Body of pancreas (tissue), 4 donors: ENCODE data around the gene RASGRF1.

Experiments
- CTCF ChIP-seq, 7 experiments: fragments of 450-650 bp in 4 of 7; fragments of 200-600 bp in 3 of 7; sonication (generic) in 3 of 7; IDR thresholded peaks; one replicate each; pipeline ENCODE4 v1.5.1; 2016 to 2019; ENCODE audit warnings: antibody characterized with exemption in 7 of 7
- POLR2A ChIP-seq, 3 donors: fragments of 450-650 bp; IDR thresholded peaks; one replicate each; pipeline ENCODE4 v1.6.1; 2016; ENCODE audit warnings: antibody characterized with exemption in 3 of 3, mild to moderate bottlenecking in 2 of 3

DNA sequence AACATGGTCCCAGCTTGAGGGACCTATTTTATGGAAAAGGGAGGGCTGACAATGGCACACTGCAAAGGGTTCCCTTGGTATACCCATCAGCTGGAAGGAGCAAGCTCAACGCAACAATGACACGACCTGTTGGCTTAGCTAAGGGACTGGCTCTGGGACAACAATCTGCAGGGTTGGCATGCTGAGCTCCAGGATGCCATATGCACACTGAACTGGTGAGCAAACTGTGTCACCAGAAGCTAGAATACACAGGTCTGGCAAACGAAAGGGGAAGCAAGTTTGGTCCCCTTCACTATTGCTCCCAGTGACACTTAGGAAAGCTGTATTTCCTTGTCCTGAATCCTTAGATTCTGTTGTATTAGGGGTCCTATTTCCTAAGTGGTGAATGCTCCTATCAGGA, 38.0 kb upstream of the RASGRF1 start:
- no peak for TF ChIP-seq CTCF (IDR thresholded peaks at IDR 0.05)
- TF ChIP-seq POLR2A (IDR thresholded peaks at IDR 0.05): no peak
